NCI-H146 (cell line): ENCODE data around the gene ETFBKMT.
"Not testable (repeated sequence)": the region's sequence is repeated elsewhere in the genome, so short reads cannot be mapped to it uniquely, and the experiment has no call there.

Source experiments
- DNase-seq: peaks from one replicate; lab custom pipeline; 2025; lab: John Stamatoyannopoulos, UW

The ETFBKMT gene

DNA sequence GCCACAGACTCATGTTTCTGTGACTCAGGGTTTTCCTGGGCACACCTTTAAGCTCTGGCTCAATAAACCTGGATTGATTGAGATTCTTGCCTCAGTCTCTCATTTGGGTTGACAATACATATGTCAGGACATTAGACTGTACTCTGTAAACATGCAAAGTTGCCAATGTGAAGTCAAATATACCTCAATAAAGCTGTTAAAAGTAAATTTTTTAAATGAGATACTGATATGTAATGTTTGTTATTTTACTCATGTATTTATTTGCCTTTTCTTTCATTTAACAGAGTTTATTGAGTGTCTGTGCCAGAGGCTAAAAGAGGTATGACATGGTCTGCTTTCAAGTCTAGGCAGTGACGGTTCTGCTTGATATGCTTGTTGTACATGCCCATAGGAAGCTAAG, 3.7 kb upstream of the ETFBKMT start:
- DNase-seq: no peak

DNA sequence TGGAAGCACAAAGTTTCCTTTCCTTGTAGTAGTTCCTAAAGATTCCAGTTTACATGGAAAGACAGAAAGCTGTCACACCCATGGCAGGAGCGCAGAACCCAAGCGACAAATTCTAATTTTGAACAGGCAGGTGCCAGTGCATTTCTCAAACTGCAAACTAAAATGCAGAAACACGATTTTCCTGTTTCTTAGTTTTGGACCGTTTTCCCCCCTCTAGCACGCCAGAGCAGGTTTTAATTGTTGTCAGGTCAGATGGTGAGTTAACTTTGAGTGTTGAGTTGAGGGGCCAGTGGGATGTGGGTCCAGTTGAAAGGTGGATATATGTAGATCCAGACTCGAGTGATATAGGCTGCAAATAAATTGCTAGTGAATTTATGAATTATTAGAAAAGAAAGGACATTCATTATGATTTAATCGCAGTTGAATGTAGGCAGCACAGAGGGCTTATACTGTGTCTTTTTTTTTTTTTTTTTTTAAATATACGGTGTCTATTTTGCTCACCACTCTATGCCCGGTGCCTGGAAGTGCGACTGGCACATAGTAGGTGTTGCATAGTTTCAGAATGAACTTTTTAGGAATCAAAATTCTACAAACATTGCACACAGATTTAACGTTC, 909 bp upstream of the ETFBKMT start:
- DNase-seq: peak; percentile 30

DNA sequence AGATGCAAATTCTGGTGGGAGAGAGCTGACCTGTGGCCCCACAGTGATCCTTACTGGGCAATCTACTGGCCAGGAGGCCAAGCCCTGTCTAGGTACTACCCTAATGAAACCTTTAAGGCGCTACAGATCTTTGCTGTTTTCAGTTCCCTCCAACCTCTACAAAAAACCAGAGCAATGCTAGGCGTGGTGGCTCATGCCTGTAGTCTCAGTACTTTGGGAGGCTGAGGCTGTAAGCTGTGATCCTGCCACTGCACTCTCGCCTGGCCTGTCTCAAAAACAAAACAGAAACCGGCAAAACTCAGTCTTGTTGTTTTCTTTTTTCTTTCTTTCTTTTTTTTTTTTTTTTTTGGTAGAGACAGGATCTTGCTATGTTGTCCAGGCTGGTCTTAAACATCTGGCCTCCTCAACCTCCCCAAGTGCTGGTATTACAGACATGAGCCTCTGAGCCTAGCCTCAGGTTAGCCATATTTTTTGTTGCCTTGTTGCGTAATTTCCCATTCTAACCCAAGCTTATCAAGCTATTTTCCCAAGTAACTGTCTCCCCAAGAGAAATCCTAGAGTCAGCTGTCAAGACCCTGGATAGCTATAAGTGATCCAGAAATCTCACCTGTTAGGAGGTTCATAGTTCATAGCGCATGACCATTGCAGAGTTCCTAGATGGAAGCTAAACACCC, 2.8 kb downstream of the ETFBKMT start:
- DNase-seq: no peak

DNA sequence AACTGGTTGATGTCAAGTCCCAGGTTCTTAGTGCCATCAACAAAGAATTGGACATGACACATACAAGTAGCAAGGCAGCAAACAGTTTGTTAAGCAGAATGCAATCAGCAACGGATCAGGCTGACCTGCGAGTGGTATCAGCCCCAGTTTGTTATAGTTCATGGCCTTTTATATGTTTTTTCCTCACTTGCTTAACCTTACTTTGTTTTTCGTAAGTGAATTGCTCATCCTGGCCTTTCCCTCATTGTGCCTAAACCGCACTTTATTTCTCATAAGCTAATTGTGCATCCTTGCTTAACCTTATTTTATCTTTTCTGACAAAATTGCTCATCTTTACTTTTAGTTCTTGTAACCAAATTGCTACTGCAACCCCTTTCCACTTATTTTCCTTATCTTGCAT, 4.1 kb downstream of the ETFBKMT start:
- DNase-seq: no peak

DNA sequence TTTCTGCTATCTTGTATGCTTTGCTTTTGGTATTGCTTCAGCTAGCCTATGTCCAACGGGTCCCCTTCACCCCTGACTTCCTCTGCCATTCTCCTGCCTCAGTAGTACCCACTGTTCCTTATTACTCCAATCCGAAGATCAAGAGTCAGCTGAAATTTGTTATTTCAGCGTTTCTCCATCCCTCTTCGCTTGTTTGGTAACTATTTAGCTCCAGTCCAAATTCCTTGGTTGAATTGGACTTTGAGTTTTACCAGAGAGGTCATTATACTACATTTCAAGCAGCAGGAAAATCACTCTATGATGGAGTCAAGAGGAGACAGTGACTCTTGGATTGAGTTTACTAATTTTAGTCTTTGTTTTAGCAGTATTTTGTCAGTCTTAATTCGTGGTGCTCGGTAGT, 4.5 kb downstream of the ETFBKMT start:
- no peak for DNase-seq

DNA sequence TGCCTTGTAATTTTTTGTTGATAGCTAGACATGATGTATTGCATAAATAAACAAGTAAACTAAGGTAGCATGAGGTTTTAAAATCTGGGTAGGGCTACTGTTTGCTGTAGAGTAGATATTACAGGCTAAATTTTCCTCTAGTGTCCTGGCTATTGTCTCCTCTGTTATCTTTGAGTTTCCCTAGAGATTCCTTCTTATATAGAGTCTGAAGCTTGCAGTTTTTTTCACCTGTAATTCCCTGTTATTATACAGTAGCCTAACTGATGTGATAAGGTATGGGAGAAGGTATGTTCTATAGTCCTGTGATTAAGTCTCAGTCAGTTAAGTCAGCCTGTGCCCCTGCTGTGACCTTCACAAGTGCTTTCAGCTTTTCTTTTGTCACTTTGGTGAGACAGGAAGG, 9.5 kb downstream of the ETFBKMT start:
- no peak for DNase-seq

DNA sequence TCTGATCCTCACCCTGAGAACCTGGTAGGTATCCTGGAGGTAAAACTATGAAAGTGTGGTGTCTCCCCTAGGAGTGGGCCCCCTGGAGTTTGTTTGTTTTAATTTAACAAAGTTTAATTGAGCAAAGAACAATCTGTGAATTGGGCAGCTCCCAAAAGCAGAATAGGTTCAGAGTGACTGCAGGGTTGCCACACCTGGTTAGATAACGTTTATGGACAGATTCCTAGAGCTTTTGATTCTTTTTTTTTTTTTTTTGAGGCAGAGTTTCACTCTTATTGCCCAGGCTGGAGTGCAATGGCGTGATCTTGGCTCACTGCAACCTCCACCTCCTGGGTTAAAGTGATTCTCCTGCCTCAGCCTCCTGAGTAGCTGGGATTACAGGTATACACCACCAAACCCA, 10.1 kb downstream of the ETFBKMT start:
- DNase-seq: not testable (repeated sequence)

DNA sequence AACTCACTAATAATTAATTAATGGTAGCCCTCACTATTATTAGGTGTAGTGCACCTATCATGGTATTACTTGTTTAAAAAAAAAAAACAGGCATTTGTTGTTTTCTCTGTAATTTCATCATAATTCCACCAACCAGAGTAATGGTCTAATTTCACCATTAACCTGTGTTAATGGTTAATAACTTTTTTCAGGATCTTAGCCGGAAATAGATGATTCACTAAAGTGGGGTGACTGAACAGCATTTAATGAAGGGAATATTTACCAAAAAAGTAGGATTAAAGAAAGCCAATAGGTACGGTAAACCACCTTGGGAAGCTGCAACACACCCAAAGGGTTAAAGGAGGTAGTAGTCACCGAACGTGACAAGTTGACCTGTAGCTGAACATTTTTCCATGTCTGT, 13.0 kb downstream of the ETFBKMT start:
- DNase-seq: no peak

DNA sequence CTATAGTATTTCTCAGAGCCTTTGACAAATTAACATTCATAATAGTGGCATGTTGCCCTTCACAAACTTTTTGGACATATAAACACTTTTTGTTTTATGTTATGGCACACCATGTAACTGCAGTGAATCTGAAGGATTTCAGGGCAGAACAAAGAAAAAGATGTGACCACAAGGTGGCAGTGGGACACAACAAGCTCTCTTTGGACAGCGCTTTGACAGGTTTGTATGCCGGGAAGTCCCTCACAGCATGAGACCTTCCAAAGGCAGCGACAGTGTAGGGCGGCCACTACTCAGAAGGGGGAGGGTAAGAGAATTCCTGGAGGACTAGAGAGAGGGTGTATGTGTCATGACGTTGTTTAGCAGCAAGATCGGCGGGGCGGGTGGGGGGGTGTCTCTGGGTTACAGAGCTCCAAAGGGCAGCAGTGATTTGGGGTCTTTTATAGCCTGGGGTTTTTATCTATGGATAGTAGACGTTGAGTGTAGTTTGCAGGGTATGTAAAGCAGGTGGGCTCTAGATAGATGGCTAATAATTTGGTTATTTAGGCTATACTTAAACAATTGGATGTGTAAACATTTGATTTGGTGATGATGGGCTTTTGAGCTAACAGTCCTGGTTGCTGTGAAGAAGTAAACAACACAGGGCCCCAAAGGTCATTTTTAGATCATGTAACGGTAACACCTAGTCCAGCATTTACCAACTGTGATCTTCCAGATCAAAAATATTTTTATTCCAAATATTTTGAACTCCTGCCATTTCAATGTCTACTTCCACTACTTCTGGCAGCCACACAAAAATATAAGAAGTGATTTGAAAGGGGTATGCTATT, 22.9 kb downstream of the ETFBKMT start:
- DNase-seq: peak; percentile 89

DNA sequence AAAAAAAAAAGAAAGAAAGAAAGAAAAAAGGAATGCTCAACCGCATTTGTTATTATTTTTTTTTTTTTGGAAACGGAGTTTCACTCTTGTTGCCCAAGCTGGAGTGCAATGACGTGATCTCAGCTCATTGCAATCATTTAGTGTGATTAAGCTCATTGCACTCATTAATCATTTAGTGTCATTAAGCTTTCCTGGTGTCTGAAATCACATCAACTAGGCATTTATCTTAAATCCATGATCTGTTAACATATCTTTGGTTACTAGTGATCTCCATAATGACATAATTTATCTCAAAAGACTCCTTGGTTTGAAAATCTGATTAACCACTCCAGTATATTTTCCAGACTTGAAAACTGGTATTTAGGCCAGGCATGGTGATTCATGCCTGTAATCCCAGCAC, 26.3 kb downstream of the ETFBKMT start:
- no peak for DNase-seq

DNA sequence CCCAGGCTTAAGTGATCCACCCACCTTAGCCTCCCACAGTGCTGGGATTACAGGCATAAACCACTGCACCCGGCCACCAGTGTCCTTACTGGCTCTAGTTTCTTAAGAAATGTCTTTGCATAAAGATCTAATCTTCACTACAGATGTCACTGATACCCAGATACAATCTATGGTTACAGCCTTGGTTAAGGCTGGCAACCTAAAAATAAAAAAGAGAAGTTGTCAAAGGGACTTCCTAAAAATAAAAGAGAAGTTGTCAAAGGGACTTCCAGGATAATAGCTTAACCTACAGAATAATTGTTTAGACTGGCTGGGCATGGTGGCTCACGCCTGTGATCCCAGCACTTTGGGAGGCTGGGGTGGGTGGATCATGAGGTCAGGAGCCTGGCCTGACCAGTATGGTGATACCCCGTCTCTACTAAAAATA, 27.6 kb downstream of the ETFBKMT start:
- no peak for DNase-seq

DNA sequence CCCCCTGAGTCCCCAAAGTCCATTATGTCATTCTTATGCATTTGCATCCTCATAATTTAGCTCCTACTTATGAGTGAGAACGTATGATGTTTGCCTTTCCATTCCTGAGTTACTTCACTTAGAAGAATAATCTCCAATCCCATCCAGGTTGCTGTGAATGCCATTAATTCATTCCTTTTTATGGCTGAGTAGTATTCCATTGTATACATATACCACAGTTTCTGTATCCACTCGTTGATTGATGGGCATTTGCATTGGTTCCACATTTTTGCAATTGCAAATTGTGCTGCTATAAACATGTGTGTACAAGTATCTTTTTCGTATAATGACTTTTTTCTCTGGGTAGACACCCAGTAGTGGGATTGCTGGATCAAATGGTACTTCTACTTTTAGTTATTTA, 30.4 kb downstream of the ETFBKMT start:
- DNase-seq: not testable (repeated sequence)

DNA sequence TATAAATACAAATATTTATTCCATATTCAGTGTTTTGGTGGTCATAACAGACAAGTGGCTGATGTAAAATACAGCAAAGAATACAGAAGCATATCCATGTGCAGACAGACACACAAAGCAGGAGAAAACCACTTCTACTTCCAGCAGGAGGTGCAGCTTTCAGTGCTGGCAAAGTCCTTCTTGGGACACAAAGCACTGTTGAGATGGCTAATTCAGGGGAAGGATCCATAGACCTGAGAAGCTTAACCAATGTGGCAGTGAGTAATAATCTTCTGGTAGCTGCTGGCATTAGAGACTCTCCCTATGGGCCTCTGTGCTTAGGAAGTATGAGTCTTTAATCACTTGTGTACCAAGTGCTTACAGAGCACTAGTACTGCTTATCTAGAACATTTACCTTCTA, 42.6 kb downstream of the ETFBKMT start:
- DNase-seq: no peak

DNA sequence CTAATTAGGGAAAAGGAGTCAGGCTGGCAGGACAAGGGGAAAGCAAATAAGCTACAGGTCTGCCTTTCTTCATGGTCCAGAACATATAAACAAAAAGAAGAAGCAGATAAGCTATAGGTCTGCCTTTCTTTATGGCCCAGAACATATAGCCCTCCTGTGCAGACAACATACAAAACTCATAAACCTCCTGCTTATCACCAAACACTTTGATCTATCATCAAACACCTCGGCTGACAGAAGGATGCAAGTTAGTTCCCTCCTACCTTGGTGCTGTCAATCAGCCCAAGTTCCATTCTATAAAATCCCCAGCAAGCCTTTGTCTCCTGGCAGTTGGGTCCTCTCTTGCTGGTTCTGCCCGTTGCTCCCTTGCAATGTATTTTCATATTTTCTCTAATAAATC, 46.1 kb downstream of the ETFBKMT start:
- no peak for DNase-seq

DNA sequence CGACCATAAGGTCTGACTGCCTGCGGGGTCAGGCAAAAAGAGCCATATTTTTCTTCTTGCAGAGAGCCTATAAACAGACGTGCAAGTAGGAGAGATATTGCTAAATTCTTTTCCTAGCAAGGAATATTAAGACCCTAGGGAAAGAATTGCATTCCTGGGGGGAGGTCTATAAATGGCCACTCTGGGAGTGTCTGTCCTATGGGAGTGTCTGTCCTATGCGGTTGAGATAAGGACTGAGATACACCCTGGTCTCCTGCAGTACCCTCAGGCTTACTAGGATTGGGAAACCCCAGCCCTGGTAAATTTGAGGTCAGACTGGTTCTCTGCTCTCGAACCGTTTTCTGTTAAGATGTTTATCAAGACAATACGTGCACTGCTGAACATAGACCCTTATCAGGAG, 48.6 kb downstream of the ETFBKMT start:
- DNase-seq: not testable (repeated sequence)

DNA sequence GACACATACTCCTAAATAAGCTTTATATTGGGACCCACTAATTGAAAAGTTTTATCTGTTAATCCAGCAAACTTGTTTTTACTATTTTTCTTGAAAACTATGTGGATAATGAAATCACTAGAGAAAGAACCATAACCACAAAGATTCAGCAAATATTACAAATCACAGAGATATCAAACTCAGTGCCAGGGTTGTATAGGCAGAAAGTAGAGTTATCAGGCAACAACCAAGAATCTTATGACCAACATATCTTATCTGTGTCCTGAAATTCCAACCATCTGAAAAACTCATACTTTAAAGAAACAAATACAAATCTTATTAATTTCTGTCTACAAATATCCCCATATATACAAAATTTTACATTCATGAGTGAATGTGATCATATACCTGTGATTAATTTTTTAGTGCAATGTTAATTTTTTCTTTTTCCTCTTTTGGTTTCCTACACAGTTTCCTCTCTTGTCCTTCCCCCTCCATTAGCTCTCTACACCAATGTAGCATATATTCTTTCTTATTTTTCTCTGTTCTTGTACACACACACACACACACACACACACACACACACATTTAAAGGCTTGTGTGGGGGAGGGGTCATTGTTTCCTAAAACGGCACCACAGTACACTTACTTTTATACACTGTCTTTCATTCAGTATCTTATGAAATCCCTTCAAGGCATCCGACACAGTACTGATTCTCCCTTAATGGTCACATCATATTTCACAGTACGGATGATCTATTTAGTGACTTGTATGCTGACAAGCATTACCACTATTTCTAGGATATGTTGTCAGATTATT, 50.7 kb downstream of the ETFBKMT start:
- no peak for DNase-seq

DNA sequence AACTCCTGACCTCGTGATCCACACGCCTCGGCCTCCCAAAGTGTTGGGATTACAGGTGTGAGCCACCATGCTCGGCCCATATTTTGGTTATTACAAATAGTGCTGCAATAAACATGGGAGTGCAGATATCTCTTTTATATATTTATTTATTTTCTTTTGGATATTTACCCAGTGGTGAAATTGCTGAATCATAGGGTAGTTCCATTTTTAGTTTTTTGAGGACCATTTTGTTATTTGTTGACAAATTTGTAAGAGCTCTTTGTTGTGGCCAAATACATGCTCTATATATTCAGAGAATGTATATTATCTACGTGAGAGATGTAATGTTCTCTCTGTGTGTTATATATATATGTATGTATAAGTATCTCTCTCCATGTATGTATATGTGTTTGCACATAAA, 53.4 kb downstream of the ETFBKMT start:
- DNase-seq: no peak

DNA sequence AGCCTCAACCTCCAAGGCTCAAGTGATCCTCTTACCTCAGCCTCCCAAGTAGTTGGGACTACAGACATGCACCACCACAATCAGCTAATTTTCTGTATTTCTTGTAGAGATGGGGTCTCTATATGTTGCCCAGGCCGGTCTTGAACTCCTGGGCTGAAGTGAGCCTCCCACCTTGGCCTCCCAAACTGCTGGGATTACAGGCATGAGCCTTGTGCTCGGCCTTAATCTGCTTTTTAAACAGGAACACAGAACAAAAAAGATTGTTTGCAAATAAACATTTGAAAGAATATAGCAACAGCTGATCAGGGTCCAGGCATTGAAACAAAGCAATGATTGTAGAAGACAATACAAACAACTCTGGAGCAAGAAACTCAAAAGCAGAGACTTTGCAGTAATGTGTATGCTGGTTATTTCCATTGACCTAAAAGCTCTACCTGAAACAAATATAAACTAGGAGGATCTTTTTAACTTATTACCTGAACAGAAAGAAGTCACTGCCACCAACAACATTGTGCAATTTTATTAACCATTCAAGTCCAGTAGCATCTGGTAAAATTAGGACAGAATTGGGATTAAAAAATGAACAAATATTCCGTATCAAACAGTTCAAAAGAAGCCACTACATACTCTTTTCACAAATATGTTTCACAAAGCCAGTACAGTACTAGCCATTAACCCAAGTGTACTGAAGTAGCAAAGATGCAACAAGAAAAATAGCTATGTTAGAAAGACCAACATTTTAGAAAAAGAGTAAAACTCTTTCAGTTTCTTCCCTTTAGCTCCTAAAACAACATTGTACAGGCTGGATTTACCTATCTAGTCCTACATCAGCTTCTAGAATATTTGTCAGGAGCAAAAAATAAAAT, 55.2 kb downstream of the ETFBKMT start:
- no peak for DNase-seq

DNA sequence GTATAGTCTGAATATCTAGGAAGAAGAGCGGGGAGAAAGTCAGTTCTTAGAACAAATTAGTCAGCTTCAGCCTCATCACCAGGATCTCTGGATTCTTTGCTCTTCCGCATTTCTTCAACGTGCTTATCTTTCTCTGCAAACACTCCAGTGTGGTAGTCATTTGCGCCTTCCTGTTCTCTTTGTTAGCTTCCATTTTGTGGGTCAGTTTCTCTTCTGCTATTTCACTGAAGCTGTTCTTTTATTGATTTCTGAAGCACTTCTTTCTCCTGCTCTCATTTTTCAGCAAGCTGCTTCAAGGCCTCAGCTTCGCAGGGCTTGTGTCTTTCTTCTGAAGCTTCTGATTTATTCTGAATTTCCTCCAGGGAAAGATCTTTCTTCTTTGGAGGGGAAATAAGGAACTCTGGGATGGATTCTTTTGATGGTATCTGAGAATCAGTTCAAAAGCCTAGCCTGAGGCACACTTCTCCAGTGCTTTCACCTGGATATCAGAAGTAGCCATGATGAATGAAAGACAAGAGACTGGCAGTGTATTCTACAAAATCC, 55.9 kb downstream of the ETFBKMT start:
- DNase-seq: peak; percentile 5

DNA sequence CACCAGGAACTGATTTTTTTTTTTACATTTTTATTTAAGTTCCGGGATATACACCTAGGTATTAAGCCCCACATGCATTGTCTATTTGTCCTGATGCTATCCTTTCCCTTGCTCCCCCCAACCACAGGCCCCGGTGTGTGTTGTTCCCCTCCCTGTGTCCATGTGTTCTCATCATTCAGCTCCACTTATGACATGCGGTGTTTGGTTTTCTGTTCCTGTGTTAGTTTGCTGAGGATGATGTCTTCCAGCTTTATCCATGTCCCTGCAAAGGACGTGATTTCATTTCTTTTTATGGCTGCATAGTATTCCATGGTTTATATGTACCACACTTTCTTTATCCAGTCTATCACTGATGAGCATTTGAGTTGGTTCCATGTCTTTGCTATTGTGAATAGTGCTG, 57.5 kb downstream of the ETFBKMT start:
- DNase-seq: not testable (repeated sequence)
